Neural progenitor cell (in vitro differentiated cells): ENCODE measurements around the gene TMEM167A. TPM values are rescaled to one million over a fixed set of nuclear protein-coding genes. Genes with fewer than 3 reads are reported as not detected.

ENCODE experiments used
- DNase-seq: peaks from one replicate; pipeline ENCODE4 v3.0.0-alpha.2; 2016; ENCODE audit warnings: low spot score
- H2AFZ ChIP-seq: fragments of 200-600 bp; sonication (generic); replicated peaks from 2 replicates; pipeline ENCODE4 v1.6.1; 2016; ENCODE audit warnings: antibody characterized with exemption
- H3F3A ChIP-seq: fragments of 200-600 bp; sonication (generic); 2 replicates; pipeline ENCODE4 v1.6.1; 2016; ENCODE audit warnings: antibody characterized with exemption, low read depth
- H3K27ac ChIP-seq: fragments of 200-600 bp; sonication (generic); 2 replicates; pipeline ENCODE4 v1.5.1; 2016; ENCODE audit warnings: mild to moderate bottlenecking
- H3K27me3 ChIP-seq: fragments of 200-600 bp; sonication (generic); 2 replicates; pipeline ENCODE4 v1.6.1; 2016; ENCODE audit warnings: mild to moderate bottlenecking, moderate library complexity
- H3K36me3 ChIP-seq: fragments of 200-600 bp; sonication (generic); 2 replicates; pipeline ENCODE4 v1.5.1; 2016
- H3K4me1 ChIP-seq: fragments of 200-600 bp; sonication (generic); 2 replicates; pipeline ENCODE4 v1.6.1; 2016; ENCODE audit warnings: mixed run types
- H3K4me2 ChIP-seq: fragments of 200-600 bp; sonication (generic); 2 replicates; pipeline ENCODE4 v1.6.1; 2016
- H3K4me3 ChIP-seq: fragments of 200-600 bp; sonication (generic); 2 replicates; pipeline ENCODE4 v1.5.1; 2016
- H3K79me2 ChIP-seq: fragments of 200-600 bp; sonication (generic); 2 replicates; pipeline ENCODE4 v1.6.1; 2016; ENCODE audit warnings: low read depth
- H3K9ac ChIP-seq: fragments of 200-600 bp; sonication (generic); 2 replicates; pipeline ENCODE4 v1.6.1; 2016
- H3K9me3 ChIP-seq: fragments of 200-600 bp; sonication (generic); 2 replicates; pipeline ENCODE4 v1.5.1; 2016; ENCODE audit warnings: low read depth
- H4K20me1 ChIP-seq: fragments of 200-600 bp; sonication (generic); 2 replicates; pipeline ENCODE4 v1.6.1; 2016; ENCODE audit warnings: low read depth
- H3K27ac Mint-ChIP-seq: 3 replicates; pipeline ENCODE4 v1.8.0; 2021; ENCODE audit warnings: mixed read lengths
- H3K27me3 Mint-ChIP-seq: 2 replicates; pipeline ENCODE4 v1.8.0; 2022; ENCODE audit warnings: low read depth, mild to moderate bottlenecking, inconsistent platforms, moderate library complexity, mixed read lengths; ENCODE audit not compliant: insufficient read depth
- H3K36me3 Mint-ChIP-seq: 3 replicates; pipeline ENCODE4 v1.8.0; 2021; ENCODE audit warnings: mixed read lengths
- H3K4me1 Mint-ChIP-seq: 3 replicates; pipeline ENCODE4 v1.8.0; 2021; ENCODE audit warnings: mixed read lengths
- H3K4me3 Mint-ChIP-seq: 3 replicates; pipeline ENCODE4 v1.8.0; 2021; ENCODE audit warnings: mild to moderate bottlenecking, moderate library complexity, mixed read lengths
- H3K9me3 Mint-ChIP-seq: 3 replicates; pipeline ENCODE4 v1.8.0; 2020; ENCODE audit warnings: mixed read lengths
- EZH2 ChIP-seq: fragments of 200-600 bp; sonication (generic); IDR thresholded peaks from 2 replicates; pipeline ENCODE4 v1.6.1; 2017; ENCODE audit warnings: antibody characterized with exemption, mild to moderate bottlenecking, moderate library complexity
- EZH2phosphoT487 ChIP-seq: fragments of 200-600 bp; sonication (generic); IDR thresholded peaks from 2 replicates; pipeline ENCODE4 v1.6.1; 2017; ENCODE audit warnings: antibody characterized with exemption
- total RNA-seq: library from RNA; depleted of rRNA; stranded (reverse); fragments of >200 nt; gene quantifications from 2 replicates; pipeline ENCODE4 v1.2.3, GENCODE V29; 2015; ENCODE audit warnings: low replicate concordance
- TF ChIP-seq, protein P1 (sequence below): fragments of 200-600 bp; sonication (generic); IDR thresholded peaks from 2 replicates; pipeline ENCODE4 v1.5.1; 2017; ENCODE audit warnings: antibody characterized with exemption, mild to moderate bottlenecking

The TMEM167A gene
- total RNA-seq, 1 donor from 2014 or later, result 185 TPM

DNA sequence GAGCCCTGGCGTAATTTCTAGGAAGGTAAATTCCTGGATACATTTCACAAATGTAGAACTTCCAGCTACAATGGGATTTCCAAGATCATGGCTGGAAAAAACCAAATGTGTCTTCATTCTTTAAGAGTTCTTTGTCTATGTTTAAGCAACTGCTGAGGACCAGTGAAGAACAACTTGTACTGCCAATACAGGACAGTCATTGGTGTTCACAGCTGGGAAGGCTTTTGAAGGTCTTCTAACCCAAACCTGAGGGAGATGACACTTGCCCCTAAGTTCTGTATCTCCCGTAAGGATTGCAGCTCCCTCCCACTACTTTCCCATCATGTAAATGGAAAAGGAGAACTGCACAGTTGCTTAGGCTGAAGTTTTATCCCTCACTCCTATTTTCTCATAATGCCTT lies 28.4 kb downstream of the TMEM167A start:
- no peak overlapping the region for H3K4me3 Mint-ChIP-seq
- no peaks in the 10 kb centered on the region for H3K36me3 ChIP-seq
- no peak overlapping the region for H3K27ac ChIP-seq

DNA sequence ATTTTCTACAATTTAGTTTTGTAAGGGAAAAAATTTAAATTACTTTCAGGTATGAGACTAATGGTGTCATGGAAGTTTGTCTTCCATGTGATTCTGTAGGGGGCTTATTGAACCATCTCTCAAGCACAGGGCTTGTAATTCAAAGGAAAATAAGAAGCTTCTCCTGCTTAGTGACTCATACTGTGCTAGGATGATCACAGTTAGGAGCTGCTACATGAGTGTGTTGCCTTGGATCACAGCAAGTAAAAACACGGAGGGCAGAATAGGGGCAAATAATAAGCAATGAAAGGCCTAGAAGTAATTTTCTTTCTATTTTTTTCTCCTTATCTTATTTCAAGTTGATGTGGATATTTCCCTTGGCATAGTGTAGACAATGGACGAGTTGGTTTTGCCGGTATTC lies 28.9 kb downstream of the TMEM167A start:
- Histone ChIP-seq H3K4me2 (no peak overlapping the region), H3K27ac (no peak overlapping the region), H4K20me1 (no peaks in the 10 kb centered on the region), H3K27me3 (no peaks in the 10 kb centered on the region), H3F3A (no peaks in the 10 kb centered on the region), H3K4me3 (no peak overlapping the region), H3K79me2 (no peaks in the 10 kb centered on the region), H2AFZ (no peak overlapping the region), H3K36me3 (no peaks in the 10 kb centered on the region), H3K9ac (no peak overlapping the region), H3K4me1 (no peaks in the 10 kb centered on the region), H3K9me3 (no peaks in the 10 kb centered on the region)
- Mint-ChIP-seq H3K27me3 (no peaks in the 10 kb centered on the region), H3K9me3 (no peaks in the 10 kb centered on the region), H3K27ac (no peak overlapping the region), H3K36me3 (peaks cover 19% of the 10 kb centered on the region), H3K4me1 (peaks cover 8% of the 10 kb centered on the region), H3K4me3 (no peak overlapping the region)
- no peak for TF ChIP-seq EZH2phosphoT487
- TF ChIP-seq, protein P1, sequence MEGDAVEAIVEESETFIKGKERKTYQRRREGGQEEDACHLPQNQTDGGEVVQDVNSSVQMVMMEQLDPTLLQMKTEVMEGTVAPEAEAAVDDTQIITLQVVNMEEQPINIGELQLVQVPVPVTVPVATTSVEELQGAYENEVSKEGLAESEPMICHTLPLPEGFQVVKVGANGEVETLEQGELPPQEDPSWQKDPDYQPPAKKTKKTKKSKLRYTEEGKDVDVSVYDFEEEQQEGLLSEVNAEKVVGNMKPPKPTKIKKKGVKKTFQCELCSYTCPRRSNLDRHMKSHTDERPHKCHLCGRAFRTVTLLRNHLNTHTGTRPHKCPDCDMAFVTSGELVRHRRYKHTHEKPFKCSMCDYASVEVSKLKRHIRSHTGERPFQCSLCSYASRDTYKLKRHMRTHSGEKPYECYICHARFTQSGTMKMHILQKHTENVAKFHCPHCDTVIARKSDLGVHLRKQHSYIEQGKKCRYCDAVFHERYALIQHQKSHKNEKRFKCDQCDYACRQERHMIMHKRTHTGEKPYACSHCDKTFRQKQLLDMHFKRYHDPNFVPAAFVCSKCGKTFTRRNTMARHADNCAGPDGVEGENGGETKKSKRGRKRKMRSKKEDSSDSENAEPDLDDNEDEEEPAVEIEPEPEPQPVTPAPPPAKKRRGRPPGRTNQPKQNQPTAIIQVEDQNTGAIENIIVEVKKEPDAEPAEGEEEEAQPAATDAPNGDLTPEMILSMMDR, result no peak
- TF ChIP-seq EZH2, result no peak
- DNase-seq, result no peak

More for the DNA sequence above, 28.4 kb downstream of the TMEM167A start:
- Mint-ChIP-seq H3K36me3 (peaks cover 20% of the 10 kb centered on the region), H3K27me3 (no peaks in the 10 kb centered on the region), H3K27ac (no peak overlapping the region), H3K4me1 (peaks cover 8% of the 10 kb centered on the region), H3K9me3 (no peaks in the 10 kb centered on the region)
- no peak overlapping the region for H2AFZ ChIP-seq
- no peak overlapping the region for H3K4me2 ChIP-seq
- H3K9ac ChIP-seq, result no peak overlapping the region
- H3K4me1 ChIP-seq, result no peaks in the 10 kb centered on the region
- no peak for DNase-seq
- TF ChIP-seq EZH2phosphoT487, result no peak
- TF ChIP-seq, protein P1, result no peak
- TF ChIP-seq EZH2, result no peak
- no peaks in the 10 kb centered on the region for H4K20me1 ChIP-seq
- no peak overlapping the region for H3K4me3 ChIP-seq
- H3K9me3 ChIP-seq, result no peaks in the 10 kb centered on the region
- no peaks in the 10 kb centered on the region for H3K79me2 ChIP-seq
- no peaks in the 10 kb centered on the region for H3K27me3 ChIP-seq
- no peaks in the 10 kb centered on the region for H3F3A ChIP-seq

DNA sequence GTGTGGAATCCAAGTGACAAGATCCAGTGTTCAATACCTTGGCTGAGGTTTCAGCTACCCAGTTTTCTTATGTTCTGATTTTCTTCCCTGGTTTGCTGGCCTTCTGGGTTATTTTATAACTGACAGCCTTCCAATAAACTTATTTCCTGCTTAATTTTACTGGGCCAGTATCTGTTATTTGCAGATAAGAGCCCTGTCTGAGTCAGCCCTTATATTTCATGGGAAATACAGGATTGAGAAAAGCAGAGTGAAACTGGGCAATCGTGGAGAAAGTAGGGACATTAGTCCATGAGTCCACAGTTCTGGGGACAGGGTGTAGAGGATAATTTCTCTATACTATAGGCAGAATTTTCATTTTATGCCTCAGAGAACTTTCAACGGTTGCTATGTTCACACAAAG lies 32.3 kb downstream of the TMEM167A start:
- Mint-ChIP-seq H3K36me3 (peaks cover 6% of the 10 kb centered on the region), H3K27ac (no peak overlapping the region), H3K4me3 (no peak overlapping the region), H3K27me3 (no peaks in the 10 kb centered on the region), H3K9me3 (no peaks in the 10 kb centered on the region), H3K4me1 (peaks cover 8% of the 10 kb centered on the region)
- Histone ChIP-seq H3K4me2 (no peak overlapping the region), H3K4me1 (no peaks in the 10 kb centered on the region), H3K27me3 (no peaks in the 10 kb centered on the region), H3K79me2 (no peaks in the 10 kb centered on the region), H3F3A (no peaks in the 10 kb centered on the region), H2AFZ (no peak overlapping the region), H4K20me1 (no peaks in the 10 kb centered on the region), H3K27ac (no peak overlapping the region), H3K36me3 (no peaks in the 10 kb centered on the region), H3K9ac (no peak overlapping the region), H3K9me3 (no peaks in the 10 kb centered on the region), H3K4me3 (no peak overlapping the region)
- TF ChIP-seq, protein P1, result no peak
- TF ChIP-seq EZH2phosphoT487 (no peak), EZH2 (no peak)
- DNase-seq, result no peak
